Muscle layer of colon (tissue), 2 donors: ENCODE results near the gene LYAR.

Experiments used
- H3K27ac ChIP-seq: one replicate; pipeline ENCODE4 v1.7.0; 2013; ENCODE audit warnings: low read depth, mild to moderate bottlenecking, low read length, moderate library complexity
- H3K27me3 ChIP-seq, 2 donors: one replicate each; pipeline ENCODE4 v1.7.0; 2013; ENCODE audit warnings: low read length in 2 of 2, mild to moderate bottlenecking in 2 of 2; ENCODE audit not compliant: insufficient read depth in 2 of 2, control insufficient read depth in 1 of 2
- H3K36me3 ChIP-seq: one replicate; pipeline ENCODE4 v1.7.0; 2013; ENCODE audit warnings: mild to moderate bottlenecking, low read length; ENCODE audit not compliant: insufficient read depth
- H3K4me1 ChIP-seq: one replicate; pipeline ENCODE4 v1.7.0; 2013; ENCODE audit warnings: mild to moderate bottlenecking, low read length; ENCODE audit not compliant: insufficient read depth
- H3K4me3 ChIP-seq, 2 donors: one replicate each; pipeline ENCODE4 v1.7.0; 2013; ENCODE audit warnings: low read length in 2 of 2, low read depth in 1 of 2, mild to moderate bottlenecking in 1 of 2, moderate library complexity in 1 of 2
- H3K9ac ChIP-seq: one replicate; pipeline ENCODE4 v1.7.0; 2013; ENCODE audit warnings: low read length
- H3K9me3 ChIP-seq: one replicate; pipeline ENCODE4 v1.7.0; 2013; ENCODE audit warnings: mild to moderate bottlenecking, low read length
- donor health status: abdominal sarcoma.
- donor health status: Adenocarcinoma of cecum.

The LYAR gene

GRCh38 chr4:4311193-4311592 lies 21.2 kb upstream of the LYAR start:
- no peaks in the 10 kb centered on the region for H3K4me1 ChIP-seq
- H3K27me3 ChIP-seq: no peaks in the 10 kb centered on the region
- no peak overlapping the region for H3K9ac ChIP-seq
- H3K27ac ChIP-seq: no peak overlapping the region
- H3K4me3 ChIP-seq: no peak overlapping the region
- peaks cover 36% of the 10 kb centered on the region for H3K36me3 ChIP-seq
- no peaks in the 10 kb centered on the region for H3K9me3 ChIP-seq

- no peak overlapping the region for H3K27ac ChIP-seq
- H3K4me3 ChIP-seq: no peak overlapping the region
- no peak overlapping the region for H3K9ac ChIP-seq
- H3K4me1 ChIP-seq: no peaks in the 10 kb centered on the region
- H3K9me3 ChIP-seq: no peaks in the 10 kb centered on the region
- peaks cover 24% of the 10 kb centered on the region for H3K36me3 ChIP-seq
- no peaks in the 10 kb centered on the region for H3K27me3 ChIP-seq
Measured at GRCh38 chr4:4308800-4309441, 19.0 kb upstream of the LYAR start.

- H3K4me3 ChIP-seq: no peak overlapping the region
- no peak overlapping the region for H3K9ac ChIP-seq
- no peak overlapping the region for H3K27ac ChIP-seq
- H3K4me1 ChIP-seq: no peaks in the 10 kb centered on the region
- no peaks in the 10 kb centered on the region for H3K27me3 ChIP-seq
- no peaks in the 10 kb centered on the region for H3K9me3 ChIP-seq
- peaks cover 24% of the 10 kb centered on the region for H3K36me3 ChIP-seq
Measured at GRCh38 chr4:4306920-4307319, 17.0 kb upstream of the LYAR start.

- Histone ChIP-seq H3K27me3 (no peaks in the 10 kb centered on the region), H3K9me3 (no peaks in the 10 kb centered on the region), H3K4me3 (no peak overlapping the region), H3K4me1 (no peaks in the 10 kb centered on the region), H3K9ac (no peak overlapping the region), H3K36me3 (peaks cover 18% of the 10 kb centered on the region), H3K27ac (no peak overlapping the region)
Measured at GRCh38 chr4:4302416-4302815, 12.5 kb upstream of the LYAR start.

- Histone ChIP-seq H3K27ac (no peak overlapping the region), H3K9ac (no peak overlapping the region), H3K4me3 (no peak overlapping the region), H3K9me3 (no peaks in the 10 kb centered on the region), H3K36me3 (peaks cover 18% of the 10 kb centered on the region), H3K27me3 (no peaks in the 10 kb centered on the region), H3K4me1 (no peaks in the 10 kb centered on the region)
Measured at GRCh38 chr4:4302001-4302400, 12.0 kb upstream of the LYAR start.

GRCh38 chr4:4299006-4299405 lies 9.1 kb upstream of the LYAR start:
- H3K4me3 ChIP-seq: no peak overlapping the region
- H3K36me3 ChIP-seq: peaks cover 12% of the 10 kb centered on the region
- no peak overlapping the region for H3K9ac ChIP-seq
- no peaks in the 10 kb centered on the region for H3K9me3 ChIP-seq
- H3K27ac ChIP-seq: no peak overlapping the region
- H3K4me1 ChIP-seq: no peaks in the 10 kb centered on the region
- no peaks in the 10 kb centered on the region for H3K27me3 ChIP-seq

GRCh38 chr4:4296283-4296846 lies 6.4 kb upstream of the LYAR start:
- Histone ChIP-seq H3K4me3 (no peak overlapping the region), H3K27ac (no peak overlapping the region), H3K36me3 (no peaks in the 10 kb centered on the region), H3K27me3 (no peaks in the 10 kb centered on the region), H3K4me1 (peaks cover 3% of the 10 kb centered on the region), H3K9me3 (no peaks in the 10 kb centered on the region), H3K9ac (no peak overlapping the region)

- no peak overlapping the region for H3K27ac ChIP-seq
- no peaks in the 10 kb centered on the region for H3K9me3 ChIP-seq
- no peaks in the 10 kb centered on the region for H3K36me3 ChIP-seq
- H3K9ac ChIP-seq: no peak overlapping the region
- no peak overlapping the region for H3K4me3 ChIP-seq
- peaks cover 21% of the 10 kb centered on the region for H3K4me1 ChIP-seq
- no peaks in the 10 kb centered on the region for H3K27me3 ChIP-seq
Measured at GRCh38 chr4:4293279-4293678, 3.3 kb upstream of the LYAR start.

GRCh38 chr4:4289597-4289940 lies 385 bp downstream of the LYAR start:
- peaks cover 16% of the 10 kb centered on the region for H3K36me3 ChIP-seq
- H3K9me3 ChIP-seq: no peaks in the 10 kb centered on the region
- H3K4me1 ChIP-seq: peaks cover 21% of the 10 kb centered on the region
- H3K27me3 ChIP-seq: no peaks in the 10 kb centered on the region
- peak overlapping the region; percentile 58 for H3K9ac ChIP-seq
- H3K4me3 ChIP-seq: peak overlapping the region; percentile 87 to 91
- H3K27ac ChIP-seq: peak overlapping the region; percentile 90

GRCh38 chr4:4289055-4289454 lies 899 bp downstream of the LYAR start:
- H3K4me1 ChIP-seq: peaks cover 21% of the 10 kb centered on the region
- no peaks in the 10 kb centered on the region for H3K9me3 ChIP-seq
- H3K27ac ChIP-seq: peak overlapping the region; percentile 90

GRCh38 chr4:4288098-4288497 lies 1.9 kb downstream of the LYAR start:
- Histone ChIP-seq H3K27me3 (no peaks in the 10 kb centered on the region), H3K9me3 (no peaks in the 10 kb centered on the region), H3K27ac (no peak overlapping the region), H3K9ac (no peak overlapping the region), H3K36me3 (peaks cover 16% of the 10 kb centered on the region), H3K4me3 (no peak overlapping the region), H3K4me1 (peaks cover 21% of the 10 kb centered on the region)

More at GRCh38 chr4:4289055-4289454, 899 bp downstream of the LYAR start:
- Histone ChIP-seq H3K36me3 (peaks cover 16% of the 10 kb centered on the region), H3K4me3 (peak overlapping the region; percentile 87 to 91), H3K9ac (peak overlapping the region; percentile 58), H3K27me3 (no peaks in the 10 kb centered on the region)
